ENCODE results near the gene CAST.
A peak's percentile ranks its signal among the peaks of the same experiment; 100 is the strongest.
"Not testable (repeated sequence)": the region's sequence is repeated elsewhere in the genome, so short reads cannot be mapped to it uniquely, and the experiment has no call there.

CAST gene, protein sequence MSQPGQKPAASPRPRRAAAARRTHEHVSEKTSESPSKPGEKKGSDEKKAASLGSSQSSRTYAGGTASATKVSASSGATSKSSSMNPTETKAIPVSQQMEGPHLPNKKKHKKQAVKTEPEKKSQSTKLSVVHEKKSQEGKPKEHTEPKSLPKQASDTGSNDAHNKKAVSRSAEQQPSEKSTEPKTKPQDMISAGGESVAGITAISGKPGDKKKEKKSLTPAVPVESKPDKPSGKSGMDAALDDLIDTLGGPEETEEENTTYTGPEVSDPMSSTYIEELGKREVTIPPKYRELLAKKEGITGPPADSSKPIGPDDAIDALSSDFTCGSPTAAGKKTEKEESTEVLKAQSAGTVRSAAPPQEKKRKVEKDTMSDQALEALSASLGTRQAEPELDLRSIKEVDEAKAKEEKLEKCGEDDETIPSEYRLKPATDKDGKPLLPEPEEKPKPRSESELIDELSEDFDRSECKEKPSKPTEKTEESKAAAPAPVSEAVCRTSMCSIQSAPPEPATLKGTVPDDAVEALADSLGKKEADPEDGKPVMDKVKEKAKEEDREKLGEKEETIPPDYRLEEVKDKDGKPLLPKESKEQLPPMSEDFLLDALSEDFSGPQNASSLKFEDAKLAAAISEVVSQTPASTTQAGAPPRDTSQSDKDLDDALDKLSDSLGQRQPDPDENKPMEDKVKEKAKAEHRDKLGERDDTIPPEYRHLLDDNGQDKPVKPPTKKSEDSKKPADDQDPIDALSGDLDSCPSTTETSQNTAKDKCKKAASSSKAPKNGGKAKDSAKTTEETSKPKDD

DNA sequence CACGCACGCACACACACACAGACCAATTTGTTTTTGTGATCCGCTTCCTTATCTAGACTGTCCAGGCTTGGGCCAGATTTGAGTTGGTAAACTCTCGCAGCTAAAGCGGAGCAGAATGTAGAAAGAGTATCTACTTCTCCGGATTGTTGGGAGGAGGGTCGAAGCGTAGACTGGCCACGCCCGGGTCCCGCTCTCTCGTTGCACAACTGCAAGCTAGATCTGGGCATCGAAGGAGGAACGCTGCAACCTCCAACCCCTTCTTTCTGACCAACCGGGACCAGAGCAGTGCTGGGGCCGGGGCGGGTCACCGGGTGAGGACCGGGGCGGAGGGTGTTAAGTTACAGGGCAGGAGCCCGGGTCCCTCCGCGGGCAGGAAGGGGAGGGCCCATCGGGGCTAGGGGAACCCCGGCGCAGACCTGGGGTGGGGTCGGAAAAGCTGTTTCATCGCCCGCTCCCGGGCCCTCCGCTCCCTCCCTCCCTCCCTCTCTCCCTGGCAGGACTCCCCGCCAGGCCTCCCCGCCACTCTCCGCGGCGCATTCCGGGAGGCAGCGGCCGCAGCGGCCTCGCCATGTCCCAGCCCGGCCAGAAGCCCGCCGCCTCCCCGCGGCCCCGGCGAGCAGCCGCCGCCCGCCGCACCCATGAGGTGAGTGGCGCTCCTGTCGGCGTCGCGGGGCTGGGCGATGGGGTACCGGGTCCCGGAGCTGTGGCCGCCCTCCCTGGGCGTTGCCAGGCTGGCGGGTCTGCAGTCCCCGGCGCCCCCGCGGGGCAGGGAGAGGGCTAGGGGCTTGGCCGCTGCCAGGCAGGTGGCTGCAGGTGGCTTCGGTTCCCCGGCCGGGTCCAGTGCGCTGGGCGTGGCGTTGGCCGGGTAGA, at the start of gene CAST:
CAST (plus strand) TSS at position 522 of the 870 bp plus-strand sequence; CDS start at position 569, 47 bp downstream.
- DNase-seq: peak; percentile 86

DNA sequence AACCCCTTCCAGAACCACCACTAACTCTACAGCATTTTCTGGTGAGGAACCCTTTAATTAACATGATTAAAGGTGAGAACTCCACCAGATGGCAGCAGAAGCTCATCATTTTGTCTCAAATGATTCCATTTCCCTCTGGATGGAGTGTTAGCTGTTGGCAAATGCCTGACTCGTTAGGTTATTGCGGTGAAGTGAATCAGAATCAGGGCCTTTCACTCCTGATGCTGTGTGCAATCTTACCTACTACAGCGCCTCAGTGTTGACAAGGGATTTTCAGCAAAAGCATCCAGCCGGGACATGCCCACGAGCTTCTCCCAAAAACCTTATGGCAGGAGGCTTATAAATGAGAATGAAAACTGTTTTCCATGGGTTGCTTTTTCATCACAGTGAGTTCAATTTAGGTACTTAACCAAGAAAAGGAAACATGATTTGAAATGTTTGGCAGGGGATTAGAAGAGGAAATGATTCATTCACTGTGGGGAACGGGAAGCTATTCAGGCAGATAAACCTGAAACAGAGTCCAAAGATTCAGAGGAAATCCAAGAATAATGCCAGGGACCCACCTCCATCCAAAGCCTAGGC, 48.0 kb upstream of the CAST start:
- DNase-seq: peak; percentile 88

DNA sequence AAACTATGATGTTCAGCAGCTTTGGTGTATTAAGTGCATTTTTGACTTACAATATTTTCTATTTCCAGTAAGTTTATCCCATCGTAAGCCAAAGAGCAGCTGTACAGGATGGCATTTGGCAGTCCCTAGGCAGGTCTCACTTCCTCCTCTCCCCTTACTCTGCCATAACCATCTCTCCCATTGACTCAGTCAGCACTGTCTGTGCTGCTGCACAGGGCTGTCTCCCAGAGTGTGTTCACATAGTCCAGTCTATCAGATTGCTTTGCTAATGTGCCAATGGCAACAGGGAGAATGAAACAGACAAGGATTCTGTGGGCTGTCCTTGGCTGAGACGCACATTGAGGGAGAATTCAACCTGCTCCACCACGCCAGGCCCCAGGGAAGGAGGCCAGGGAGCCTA, 47.0 kb upstream of the CAST start:
- no peak for DNase-seq

DNA sequence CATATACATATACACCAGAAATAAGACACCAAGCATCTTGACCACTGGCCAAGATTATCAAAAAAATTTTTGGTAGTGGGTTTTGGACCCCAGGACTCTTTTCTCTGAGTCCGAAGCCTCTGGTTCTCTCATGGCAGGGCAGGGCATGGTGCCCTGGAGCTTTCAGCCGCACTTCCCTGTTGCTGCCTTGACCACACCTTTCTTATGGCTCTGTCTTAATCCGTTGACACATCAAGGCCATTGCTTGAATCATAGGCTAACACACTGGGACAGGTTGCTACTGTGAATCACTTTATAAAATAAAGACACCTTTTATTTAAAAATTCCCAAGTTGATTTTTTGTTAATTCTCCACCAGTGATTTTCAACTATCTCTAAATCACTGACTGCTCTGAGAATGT, 45.4 kb upstream of the CAST start:
- no peak for DNase-seq

DNA sequence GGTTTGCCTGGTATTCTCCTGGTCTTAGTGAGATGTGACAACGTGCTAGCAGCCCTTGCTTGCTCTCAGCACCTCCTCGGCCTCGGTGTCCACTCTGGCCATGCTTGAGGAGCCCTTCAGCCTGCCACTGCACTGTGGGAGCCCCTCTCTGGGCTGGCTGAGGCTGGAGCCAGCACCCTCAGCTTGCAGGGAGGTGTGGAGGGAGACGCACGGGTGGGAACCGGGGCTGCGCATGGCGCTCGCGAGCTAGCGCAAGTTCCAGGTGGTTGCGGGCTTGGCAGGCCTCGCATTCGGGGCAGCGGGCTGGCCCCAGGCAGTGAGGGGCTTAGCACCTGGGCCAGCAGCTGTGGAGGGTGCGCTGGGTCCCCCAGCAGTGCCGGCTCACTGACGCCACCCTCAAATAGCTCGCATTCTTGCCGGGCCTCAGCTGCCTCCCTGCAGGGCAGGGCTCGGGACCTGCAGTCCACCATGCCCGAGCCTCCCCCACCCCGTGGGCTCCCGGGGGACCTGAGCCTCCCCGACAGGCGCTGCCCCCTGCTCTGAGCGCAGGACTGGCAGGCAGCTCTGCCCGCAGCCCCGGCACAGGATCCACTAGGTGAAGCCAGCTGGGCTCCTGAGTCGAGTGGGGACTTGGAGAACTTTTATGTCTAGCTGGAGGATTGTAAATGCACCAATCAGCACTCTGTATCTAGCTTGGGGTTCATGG, 43.7 kb upstream of the CAST start:
- DNase-seq: not testable (repeated sequence)

DNA sequence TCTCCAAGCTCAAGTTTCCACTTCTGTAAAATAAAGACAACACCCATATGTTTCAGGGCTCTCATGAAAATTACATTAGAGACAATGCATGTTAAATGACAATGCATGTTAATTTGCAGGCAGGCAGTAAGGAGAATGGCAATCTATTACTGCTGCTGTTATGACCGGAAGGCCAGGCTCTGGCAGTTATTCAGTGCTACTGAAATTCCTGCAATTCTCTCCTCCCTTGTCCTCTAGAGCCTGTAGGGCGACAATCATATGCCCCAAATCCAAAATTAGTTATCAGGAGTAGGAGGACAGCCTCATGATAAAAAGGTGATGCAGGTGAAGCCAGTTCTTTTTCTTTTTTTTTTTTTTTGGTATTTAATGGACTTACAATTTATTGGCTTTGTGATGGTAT, 42.2 kb upstream of the CAST start:
- DNase-seq: no peak

DNA sequence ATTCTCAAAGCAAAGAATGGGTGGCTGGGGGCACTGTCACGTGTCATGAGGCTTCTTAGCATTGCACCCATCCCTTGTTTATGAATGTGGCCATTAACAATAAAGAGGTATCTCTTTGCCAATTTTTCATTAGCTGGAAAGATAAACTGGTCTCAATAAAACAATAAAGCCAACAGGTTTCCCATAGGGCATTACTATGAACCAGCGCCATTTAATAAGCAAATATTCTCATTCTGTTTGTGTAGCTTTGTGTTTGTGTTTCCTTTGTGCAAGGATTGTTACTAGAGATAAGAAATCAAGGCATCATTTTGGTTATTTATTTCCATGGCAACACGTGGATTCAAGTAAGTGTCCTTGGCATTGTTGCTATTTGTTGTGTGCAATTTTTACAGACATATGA, 37.6 kb upstream of the CAST start:
- DNase-seq: no peak

DNA sequence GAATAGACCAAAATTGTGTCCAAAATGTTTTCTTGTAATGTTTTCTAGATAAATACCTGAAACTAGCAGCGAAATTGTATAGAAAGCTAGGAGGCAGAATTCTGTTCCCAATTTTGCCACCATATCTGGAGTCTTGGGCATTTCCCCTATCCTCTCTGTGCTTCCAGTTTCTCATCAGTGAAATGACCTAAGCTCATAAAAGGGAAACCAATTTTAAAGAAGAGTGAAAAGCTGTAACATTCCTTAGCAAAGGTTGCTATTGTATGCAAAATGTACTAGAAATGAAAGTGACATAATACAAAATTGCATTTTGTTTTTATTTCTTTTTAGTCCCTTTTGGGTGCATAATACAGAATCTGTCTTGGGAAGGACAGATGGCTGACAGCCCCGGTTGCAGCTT, 36.8 kb upstream of the CAST start:
- DNase-seq: no peak

DNA sequence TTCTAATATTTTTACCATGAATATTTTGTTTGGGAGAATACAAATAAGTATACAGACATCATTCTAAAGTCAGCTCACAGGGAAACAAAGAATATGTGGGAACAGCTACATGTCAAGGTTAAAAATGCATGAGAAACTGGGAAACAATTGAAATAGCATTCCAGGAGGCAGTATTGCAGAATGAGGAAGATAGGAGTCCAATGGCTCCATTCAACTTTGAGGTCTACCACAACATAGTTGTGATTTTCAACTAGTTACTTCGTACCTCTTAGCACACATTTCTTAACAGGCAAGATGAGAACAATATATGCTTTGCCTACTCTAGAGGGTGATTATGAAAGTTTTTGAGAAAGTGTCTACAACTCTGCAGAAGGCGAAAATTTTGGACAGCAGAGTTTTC, 35.2 kb upstream of the CAST start:
- no peak for DNase-seq

DNA sequence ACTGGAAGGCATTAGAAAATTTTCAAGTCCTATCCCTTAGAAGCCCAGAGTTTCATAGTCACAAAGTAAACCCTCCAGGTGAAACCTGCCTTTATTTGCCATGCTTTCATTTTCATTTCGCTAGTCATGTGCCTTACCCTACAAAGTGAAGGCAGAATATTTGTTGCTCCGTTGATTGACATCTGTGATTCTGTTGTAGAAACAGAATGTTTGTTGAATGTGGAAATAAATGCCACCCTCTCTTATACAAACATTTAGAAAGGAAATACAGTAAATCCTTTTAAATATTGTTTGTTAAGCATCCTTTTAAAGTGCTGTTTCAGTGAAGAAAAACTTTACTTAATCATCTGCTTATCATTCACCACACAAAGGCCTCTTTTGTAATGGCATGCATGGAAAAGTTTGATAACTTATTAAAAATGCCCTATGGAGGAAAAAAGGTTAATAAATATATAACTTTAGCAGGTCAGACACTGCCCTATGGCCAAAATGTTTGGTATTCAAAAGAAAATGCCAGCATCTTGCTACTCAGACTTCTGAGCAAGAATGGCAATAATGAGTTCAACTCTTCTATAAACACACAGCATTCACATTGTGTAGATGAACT, 34.3 kb upstream of the CAST start:
- no peak for DNase-seq

DNA sequence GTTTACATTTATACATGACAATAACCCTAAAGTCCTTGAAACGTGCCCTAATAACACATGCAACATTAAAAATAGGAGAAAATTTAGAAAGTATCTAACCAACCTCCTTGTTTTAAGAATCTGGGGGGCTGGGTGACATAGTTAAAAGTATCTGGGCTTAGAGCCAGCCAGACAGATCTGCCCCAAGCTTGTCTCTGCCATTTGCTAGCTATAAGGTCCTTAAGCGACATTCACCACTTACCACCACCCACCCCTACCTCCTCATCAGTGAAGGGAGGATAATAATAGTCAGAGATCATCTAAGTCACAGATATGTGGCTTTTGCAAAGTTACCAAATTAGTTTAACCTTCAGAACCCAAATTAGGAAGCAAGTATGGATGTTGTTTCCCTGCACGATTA, 33.8 kb upstream of the CAST start:
- DNase-seq: no peak

DNA sequence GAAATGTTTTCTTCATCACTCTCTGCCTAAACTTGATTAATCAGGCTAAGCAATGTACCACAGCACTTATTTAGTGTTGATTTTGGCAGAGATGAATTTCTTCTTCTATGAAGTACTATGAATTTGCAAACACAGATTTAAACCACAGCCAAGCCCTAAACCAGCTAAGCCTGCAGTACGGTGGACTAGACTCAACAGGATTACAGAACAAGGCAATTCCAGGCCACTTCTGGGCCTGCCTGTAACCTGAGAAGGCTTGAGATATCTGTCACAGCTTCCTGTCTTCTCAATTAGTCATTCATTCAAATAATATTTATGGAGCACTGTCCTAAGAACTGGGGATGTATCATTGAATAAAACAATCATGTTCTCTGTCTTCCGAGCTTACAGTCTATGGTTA, 32.4 kb upstream of the CAST start:
- DNase-seq: peak; percentile 32

DNA sequence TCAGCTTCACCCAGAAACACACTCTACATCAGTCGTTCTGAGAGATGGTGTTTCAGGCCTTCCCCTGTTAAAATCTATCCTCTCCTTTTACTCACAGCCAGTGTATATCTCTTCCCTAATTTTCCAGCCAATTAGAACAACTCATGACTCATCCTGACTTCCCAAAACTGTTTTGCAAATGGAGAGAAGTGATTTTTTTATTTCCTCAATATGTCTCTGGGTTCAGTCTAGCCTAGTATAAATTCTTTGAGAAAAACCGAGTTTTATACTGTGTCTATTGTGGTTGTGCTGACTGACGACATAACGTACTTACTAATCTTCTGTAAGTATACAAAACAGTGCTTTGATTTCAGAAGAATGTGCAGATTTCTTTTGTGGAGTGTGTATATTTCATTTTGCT, 28.4 kb upstream of the CAST start:
- no peak for DNase-seq

DNA sequence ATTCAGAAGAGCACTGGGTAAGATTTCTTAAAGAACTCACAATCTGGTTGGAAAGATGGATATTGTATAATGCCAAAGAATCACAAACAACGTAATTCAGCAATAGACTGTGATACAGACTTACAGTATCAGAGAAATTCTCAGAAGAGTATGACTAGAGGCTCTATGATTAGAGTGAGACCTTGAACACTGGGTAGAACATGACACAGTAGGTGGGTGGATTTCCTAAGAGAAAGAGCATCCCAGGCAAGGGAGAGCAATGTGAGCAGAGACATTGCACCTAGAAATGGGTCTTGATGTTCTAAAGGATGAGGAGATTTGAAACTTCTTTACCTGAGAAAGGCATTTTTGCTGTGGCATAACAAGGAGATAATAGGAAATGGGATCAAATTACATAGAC, 27.3 kb upstream of the CAST start:
- DNase-seq: no peak

DNA sequence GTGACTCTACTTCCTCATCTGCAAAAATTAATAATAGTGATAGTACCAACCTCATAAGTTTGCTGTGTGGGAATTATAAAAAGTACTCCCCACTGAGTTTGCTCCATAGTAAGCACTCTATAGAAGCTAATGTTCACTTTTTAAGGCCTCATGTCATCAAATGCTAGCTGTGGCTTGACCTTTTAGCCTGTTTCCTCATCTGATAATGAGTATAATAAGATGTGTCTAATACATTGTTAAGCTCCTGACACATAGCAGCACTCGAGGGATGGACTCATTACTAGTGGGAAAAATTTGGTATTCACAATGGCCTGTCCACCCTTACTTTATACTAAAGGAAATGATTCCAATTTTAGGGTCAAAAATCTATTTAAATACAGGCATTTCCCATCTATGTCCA, 26.1 kb upstream of the CAST start:
- no peak for DNase-seq

DNA sequence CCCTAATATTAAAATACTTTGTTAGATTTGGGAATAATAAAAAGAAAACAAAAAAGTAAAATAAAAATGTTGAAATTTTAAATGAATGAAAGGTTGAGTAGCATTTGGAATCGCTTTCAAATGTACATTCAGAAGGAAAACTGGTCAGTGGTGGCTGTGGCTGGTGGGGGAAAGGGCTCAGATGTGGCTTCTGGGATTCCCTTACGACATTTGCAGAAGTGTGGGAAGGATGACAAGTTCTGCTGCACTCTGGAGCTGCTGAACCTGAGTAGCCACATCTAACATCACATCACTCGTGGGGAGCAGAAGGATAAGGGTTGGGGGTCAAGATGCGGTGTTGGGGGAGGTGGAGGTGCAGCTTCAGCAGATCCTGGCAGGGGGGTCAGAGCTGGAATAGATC, 25.6 kb upstream of the CAST start:
- no peak for DNase-seq

DNA sequence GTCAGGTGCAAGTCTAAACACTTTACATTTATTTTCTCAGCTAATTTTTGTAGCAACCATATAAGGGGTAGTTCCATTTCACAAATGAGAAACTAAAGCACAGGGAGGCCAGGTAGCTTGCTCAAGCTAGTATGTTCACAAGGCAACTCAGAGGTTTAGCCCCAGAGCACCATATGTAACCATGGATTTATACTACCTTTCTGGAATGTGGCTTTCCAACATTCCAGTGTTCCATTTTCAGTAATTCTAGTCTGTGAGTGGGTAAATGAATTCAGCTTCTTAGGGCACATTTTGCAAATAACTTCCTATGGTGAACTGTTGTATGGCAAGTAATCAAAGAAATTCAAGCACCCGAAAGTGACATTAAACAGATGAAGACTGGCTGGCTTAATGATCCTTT, 25.0 kb upstream of the CAST start:
- DNase-seq: no peak

DNA sequence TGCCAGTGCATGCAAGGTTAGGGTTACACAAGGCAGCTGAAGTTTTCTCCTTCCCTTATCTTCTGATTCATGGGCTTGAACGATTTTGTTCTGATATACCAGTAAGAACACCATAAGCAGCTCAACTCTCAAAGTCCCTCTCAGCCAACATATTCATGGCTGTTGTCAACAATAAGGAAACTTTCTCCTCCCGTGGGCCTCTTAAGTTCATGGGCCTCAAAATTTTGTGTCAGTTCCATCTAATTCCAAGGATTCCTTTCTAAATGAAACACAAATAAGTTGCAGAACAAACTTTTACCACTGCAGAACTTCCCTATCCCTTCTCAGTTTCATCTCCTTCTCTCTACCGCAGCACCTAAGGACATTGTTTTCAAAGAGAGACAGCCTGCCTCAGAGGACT, 23.6 kb upstream of the CAST start:
- DNase-seq: no peak

DNA sequence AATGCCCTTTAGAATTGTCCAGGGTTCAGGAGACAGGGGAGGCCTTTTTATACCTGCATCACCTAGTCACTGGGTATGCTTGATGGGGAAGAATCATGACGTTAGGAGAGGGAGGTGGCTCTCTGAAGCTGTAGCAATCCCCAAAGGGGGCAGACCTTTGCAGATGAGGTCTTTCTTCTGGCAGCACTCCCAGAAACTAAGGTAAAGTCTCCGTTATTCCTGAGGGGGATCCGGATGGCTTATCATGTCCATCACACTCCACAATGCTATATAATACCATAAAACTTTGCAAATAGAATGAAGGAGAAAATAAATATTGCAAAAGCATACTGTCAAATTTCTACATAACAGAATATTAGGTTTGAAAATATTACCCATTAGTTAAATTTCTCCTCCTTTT, 21.5 kb upstream of the CAST start:
- no peak for DNase-seq

DNA sequence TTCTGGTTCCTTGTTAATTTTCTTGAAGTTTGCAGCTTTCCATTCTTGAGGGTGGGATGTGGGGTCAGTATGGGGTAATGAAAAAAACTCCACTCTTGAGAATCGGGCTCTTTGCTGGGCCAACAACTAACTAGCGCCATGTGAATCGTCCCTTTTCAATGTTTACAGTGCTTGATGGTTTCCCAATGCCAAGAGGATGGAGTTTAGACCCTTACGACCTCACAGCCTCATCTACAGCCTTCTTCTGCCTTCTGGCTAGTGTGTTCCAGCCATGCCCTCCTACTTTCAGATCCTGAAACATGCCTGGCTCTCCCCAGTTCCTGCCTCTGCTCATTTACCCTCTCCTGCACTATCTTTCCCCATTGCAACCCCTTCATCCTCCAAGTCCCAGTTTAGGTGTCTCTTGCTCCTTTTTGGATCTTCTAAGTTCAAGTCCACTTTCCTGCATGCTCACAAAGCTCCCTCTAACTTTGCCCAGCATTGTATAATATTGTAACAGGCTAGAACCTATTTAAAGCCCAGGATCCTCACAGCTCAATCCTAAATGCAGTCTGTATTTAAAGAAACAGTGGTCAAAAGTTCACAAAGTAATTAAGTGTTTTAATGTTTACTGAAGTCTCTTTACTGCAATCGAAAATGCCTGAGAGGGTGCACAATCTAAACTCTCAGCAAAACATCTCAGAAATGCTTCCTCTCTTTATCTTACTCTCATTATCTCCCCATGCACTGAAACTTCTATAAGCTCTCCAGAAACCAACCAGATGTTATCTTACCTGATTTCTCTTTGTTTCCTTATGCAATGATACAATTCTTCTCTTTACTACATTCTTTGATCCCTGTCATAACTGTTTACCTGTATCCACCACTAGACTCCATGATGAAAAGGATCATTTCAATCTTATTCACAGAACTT, 20.6 kb upstream of the CAST start:
- DNase-seq: no peak

DNA sequence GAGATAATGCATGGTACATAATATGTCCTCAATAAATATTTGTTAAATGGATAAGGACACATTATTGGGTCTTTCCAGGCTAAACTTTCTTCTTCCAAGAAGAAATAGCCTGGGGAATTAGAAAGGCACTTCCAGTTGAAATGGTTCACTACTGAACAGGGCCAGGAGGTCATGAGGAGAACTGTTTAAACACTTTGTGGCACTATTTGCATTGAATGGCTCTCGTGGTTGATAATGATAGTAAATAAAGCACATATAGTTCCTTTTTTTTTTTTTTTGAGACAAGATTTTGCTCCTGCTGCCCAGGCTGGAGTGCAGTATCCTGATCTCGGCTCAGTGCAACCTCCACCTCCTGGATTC, 19.9 kb upstream of the CAST start:
- DNase-seq: no peak
